Erythroblast (primary cell): ENCODE results near the gene CPPED1.
A peak's percentile ranks its signal among the peaks of the same experiment; 100 is the strongest.

Experiments
- DNase-seq, 2 experiments: peaks; one replicate each; lab custom pipeline; 2025; lab: John Stamatoyannopoulos, UW
- GATA1 ChIP-seq: IDR thresholded peaks from 2 replicates; pipeline ENCODE4 v1.6.1; 2011; ENCODE audit warnings: low read depth, mild to moderate bottlenecking, control low read depth, low read length, moderate library complexity
- POLR2A ChIP-seq: IDR thresholded peaks from 2 replicates; pipeline ENCODE4 v1.6.1; 2011; ENCODE audit warnings: mild to moderate bottlenecking, low read length

The CPPED1 gene

DNA sequence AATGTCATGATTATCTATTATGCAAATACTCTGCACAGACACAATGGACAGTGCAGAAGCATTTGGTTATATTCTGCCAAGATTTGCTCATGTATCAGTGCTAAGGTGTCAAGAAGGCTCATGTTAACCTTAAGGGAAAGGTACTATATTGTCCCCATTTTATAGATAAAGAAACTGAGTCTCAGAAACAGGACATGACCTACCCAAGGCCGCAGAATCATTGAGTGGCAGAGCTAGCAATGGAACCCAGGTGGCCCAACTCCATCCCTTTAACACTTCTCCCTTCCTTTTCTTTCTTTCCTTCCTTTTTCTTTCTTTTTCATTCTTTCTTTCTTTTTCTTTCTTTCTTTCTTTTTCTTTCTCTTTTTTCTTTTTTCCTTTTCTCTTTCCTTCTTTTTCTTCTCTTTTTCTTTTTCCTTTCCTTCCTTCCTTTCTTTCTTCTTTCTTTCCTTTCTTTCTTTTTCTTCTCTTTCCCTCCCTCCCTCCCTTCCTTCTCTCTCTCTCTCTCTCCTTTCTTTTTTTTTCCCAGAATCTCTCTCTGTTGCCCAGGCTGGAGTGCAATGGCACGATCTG lies 149.8 kb downstream of the CPPED1 start:
- TF ChIP-seq POLR2A = no peak
- TF ChIP-seq GATA1 = no peak
- no peak for DNase-seq

DNA sequence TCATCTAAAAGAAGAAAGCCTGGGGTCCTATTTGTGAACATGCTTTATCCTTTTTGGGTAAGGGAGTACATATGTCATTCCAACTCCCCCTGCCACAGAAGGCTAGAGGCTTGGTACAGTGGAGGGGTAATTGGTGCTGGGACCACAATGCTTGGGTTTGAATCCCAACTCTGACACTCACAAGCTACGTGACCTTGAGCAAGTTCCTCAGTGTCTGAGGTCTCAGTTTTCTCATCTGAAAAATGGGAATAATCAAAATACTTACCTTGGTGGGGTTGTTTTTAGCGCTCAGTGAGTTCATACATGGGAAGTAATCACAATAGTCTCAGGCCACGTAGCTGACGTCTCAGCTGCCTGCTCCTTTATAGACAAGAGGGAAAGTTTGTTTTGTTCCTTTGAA lies 150.8 kb downstream of the CPPED1 start:
- no peak for DNase-seq
- TF ChIP-seq POLR2A (no peak), GATA1 (no peak)

DNA sequence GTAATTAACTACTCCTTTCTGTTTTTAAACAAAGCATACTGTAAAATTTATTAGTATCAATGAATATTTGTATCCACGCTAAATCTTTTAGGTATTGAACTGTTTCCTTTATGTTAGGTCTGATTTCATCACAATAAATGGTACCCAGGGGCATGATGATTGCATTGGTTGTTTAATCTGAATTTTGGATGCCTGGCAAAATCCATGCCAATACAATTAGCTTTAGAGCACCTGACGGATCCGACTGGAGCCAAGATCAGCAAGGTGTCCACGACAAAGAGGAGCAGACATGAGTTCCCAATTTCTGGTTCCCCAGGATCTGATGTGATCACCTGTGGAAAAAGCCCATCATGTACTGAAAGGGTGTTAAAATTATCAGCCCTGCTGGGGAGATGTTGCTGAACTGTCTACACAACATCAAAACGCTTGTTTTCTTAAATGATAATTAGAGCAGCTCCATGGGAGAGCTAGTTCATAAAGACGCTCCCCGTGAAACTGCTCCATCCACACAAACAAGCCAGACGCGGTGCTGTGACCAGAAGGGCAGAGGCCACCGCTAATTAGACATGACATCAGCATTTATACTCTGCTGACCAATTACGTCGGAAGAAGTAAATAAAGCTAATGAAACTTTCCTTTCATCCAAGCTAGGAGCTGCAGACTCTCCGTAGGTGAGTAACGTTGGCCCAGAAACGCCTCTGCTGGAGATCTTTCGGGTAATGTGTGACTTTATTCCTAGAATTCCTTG lies 151.7 kb downstream of the CPPED1 start:
- DNase-seq = no peak
- TF ChIP-seq GATA1 (no peak), POLR2A (no peak)

DNA sequence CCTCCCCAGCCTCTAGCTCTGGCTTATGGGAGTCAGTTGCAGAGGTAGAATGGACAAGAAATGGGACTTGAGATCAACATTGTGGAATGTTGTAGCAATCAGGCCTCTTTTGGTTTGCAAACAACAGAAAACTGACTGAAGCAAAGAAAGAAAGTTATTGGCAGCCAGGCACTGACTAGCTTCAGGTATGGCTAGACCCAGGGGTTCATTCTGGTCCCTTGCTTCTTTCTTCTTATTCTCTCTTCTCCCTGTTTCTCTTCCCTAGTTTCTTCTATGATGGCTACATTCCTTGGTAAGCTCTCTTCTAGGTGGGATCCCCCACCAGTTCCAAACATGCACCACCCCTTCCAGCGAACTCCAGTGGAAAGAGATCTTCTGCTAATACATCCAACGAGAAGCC lies 154.3 kb downstream of the CPPED1 start:
- DNase-seq = no peak
- TF ChIP-seq GATA1 (no peak), POLR2A (no peak)

DNA sequence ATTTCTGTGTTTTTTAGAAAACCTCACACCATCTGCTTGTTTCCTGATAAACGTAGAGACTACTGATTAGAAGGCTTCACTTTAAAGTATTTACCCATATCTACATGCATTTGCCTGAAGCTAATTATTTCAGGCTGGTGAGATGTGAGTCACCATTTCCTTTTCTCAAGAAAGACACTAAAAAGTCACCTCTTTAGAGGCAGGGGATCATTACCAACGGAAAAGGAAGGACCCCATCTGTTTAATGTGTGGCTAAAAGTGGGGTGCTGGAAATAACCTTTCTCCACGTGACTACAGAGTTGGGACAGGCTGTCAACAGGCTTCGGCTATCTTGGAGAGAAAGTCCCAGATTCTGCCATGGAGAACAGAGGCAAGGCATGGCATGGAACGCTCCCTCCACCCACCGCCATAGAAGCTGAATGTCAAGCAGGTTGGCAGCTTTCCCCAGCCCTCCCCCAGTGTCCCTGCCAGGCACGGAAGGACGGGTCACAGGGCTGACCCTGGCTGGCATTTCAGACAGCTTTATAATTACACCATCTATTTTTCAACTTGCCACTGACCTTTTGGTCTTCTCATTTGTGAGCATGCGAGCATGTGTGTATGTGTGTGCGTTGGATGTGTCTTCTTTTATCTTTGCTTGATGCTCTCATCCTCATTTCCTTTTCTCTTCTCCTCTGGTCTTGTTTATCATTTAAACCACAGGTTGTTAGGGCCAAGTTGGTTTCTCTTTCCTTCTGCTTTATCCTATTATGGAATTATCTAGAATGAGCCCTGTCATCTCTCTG lies 157.0 kb downstream of the CPPED1 start:
- TF ChIP-seq POLR2A (peak; percentile 31), GATA1 (no peak)
- no peak for DNase-seq

DNA sequence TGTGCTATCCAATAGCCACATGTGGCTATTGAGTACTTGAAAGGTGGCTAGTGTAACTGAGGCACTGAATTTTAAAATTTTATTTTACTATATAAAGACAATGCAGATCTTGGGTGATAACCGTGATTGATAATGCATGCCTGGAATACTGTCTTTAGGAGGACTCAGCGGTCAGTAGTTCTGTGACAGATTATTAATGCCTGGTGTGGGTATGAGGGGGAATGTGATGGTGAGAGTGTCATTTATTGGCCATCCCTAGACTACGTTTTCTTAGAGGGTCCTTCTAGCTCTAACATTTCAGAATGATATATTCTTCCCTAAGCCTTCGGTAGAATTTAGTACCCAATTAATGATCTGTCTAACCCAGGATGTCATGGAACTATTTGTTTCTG lies 157.6 kb downstream of the CPPED1 start:
- no peak for TF ChIP-seq GATA1
- no peak for TF ChIP-seq POLR2A
- DNase-seq = no peak

- TF ChIP-seq POLR2A = no peak
- no peak for TF ChIP-seq GATA1
- no peak for DNase-seq
Observed at GRCh38 chr16:12643034-12643455, 160.6 kb downstream of the CPPED1 start.

GRCh38 chr16:12639044-12639443 lies 164.6 kb downstream of the CPPED1 start:
- TF ChIP-seq POLR2A = no peak
- no peak for TF ChIP-seq GATA1
- peak in 1 of 2 experiments; percentile 5 for DNase-seq

GRCh38 chr16:12637002-12637401 lies 166.7 kb downstream of the CPPED1 start:
- no peak for TF ChIP-seq POLR2A
- TF ChIP-seq GATA1 = no peak
- DNase-seq = no peak

GRCh38 chr16:12629271-12629670 lies 174.4 kb downstream of the CPPED1 start:
- DNase-seq = no peak
- TF ChIP-seq POLR2A (no peak), GATA1 (no peak)

DNA sequence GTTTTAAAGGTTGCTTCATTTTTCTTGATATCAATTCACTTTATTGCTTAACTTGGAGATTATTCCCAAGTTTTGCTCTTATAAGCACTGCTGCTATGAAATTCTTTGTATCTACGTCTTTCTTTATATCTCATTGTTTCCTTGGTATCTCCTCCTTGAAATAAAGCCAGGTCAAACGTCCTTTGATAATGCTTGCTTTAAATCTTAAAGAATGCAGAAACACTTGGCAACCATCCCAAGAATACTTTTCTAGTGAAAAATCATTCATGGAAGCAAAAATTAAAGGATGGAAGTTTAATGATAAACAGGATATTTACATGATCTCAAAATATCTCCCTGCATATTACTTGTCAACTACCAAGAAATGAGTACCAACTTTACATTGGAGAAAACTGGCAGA lies 175.2 kb downstream of the CPPED1 start:
- TF ChIP-seq GATA1 (no peak), POLR2A (no peak)
- DNase-seq = no peak

DNA sequence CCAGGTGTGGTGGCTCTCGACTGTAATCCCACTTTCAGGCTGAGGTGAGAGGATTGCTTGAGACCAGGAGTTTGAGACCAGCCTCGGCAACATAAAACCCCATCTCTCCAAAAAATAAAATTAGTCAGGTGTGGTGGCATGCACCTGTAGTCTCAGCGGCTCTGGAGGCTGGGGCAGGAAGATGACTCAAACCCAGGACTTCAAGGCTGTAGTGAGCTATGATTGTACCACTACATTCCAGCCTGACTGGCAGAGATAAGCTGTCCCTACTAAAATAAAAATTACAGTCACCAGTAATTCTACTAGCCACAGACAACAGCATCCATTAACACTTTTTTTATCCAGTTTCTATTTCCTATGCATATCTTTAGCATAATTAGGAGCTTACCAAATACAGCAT lies 176.3 kb downstream of the CPPED1 start:
- no peak for DNase-seq
- TF ChIP-seq GATA1 = no peak
- TF ChIP-seq POLR2A = no peak

DNA sequence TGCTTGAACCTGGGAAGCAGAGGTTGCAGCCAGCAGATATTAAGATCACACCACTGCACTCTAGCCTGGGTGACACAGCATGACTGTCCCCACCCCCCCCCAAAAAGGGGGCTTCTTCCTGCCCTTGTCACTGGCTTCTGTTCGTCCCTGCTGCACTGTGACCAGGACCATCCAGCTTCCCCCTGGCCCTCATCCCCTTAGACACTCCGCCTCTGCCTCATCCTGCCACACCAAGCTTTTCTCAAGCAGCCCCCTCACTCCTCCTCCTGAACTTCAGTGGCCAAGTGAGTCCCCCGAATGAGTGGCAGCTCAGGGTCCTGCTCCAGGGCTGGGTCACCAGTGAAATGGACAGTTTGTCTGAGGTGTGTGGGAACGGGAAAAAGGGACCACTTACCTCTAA lies 177.3 kb downstream of the CPPED1 start:
- no peak for TF ChIP-seq GATA1
- TF ChIP-seq POLR2A = no peak
- DNase-seq = no peak

DNA sequence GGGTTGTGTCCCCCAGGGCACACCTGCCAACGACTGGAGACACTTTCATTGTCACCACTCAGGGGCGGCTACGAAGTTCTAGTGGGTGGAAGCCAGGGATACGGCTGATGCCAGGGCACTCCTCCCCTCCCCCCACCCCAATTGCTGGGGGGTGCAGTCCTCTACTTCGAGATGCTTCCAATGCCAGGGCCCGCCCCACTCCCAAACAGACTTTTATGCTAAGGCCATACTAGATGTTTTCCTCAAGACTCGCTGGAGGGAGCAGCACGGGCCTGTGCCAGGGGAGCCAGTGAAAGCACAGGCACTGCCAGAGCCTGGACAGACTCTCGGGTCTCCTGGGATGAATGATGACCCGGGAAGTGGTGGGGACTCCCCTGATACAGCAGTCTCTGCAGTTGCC lies 178.0 kb downstream of the CPPED1 start:
- TF ChIP-seq POLR2A = no peak
- TF ChIP-seq GATA1 = no peak
- no peak for DNase-seq
